Measurements from ENCODE around the gene ZHX3.

Gene ZHX3

DNA sequence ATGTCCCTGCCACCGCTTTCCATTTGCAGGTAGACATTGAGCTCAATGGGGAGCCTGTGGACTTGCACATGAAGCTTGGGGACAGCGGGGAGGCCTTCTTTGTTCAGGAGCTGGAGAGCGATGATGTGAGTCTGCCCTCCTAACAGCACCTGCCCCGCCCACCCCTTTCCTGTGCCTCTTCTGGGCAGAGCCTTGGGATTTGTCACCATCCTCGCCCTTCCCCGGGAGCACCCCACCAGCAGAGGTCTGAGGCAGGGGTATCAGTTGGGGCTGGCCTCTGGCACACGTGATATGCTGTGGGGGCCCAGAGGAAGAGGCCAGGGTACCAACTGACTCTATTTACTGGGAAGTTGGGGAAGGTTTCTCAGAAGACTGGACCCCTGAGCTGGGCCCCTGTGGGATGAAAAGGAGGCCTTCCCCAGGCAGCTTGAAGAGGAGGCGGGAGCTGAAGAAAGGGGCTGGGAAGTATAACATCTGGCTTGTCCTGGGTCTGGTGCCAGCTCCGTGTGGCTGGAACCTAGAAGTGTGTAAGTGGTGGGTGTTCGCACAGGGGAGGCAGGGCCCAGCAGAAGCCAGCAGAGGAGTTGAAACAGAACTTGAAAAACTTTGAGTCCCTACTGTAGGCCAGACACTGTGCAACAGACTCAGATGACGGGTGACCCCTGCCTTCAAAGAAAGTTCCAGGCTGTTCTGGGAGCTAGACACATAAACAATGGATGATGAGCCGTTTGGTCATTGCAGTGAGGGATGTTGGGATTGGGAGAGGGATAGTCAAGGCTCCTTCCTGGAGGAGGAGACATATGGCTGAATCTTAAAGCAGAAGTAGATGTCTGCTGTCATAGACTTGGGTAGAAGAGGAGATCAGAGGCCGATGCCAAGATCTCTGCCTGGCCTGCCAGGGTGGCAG is 30.2 kb upstream of the ZHX3 start:
- ATAC-seq (ENCODE audit: low read depth) (no peak), DNase-seq (ENCODE audit: low spot score in 2 of 2) (no peak)
- Mint-ChIP-seq H3K36me3 (no peaks in the 10 kb centered on the region), H3K9me3 (no peaks in the 10 kb centered on the region), H3K27me3 (peaks cover 4% of the 10 kb centered on the region), H3K27ac (no peak overlapping the region), H3K4me3 (no peak overlapping the region), H3K4me1 (no peaks in the 10 kb centered on the region)

- no peak for DNase-seq (ENCODE audit: low spot score in 2 of 2)
- no peaks in the 10 kb centered on the region for H3K4me1 Mint-ChIP-seq
- no peaks in the 10 kb centered on the region for H3K9me3 Mint-ChIP-seq
- no peak overlapping the region for H3K27ac Mint-ChIP-seq
- no peak overlapping the region for H3K4me3 Mint-ChIP-seq
- no peak for ATAC-seq (ENCODE audit: low read depth)
- H3K36me3 Mint-ChIP-seq = no peaks in the 10 kb centered on the region
- H3K27me3 Mint-ChIP-seq = peaks cover 4% of the 10 kb centered on the region
Observed at GRCh38 chr20:41345729-41346067, 28.2 kb upstream of the ZHX3 start.

GRCh38 chr20:41344938-41345728 is 27.6 kb upstream of the ZHX3 start:
- no peak overlapping the region for H3K27ac Mint-ChIP-seq
- H3K4me3 Mint-ChIP-seq = no peak overlapping the region
- no peaks in the 10 kb centered on the region for H3K9me3 Mint-ChIP-seq
- peaks cover 3% of the 10 kb centered on the region for H3K4me1 Mint-ChIP-seq
- H3K27me3 Mint-ChIP-seq = no peaks in the 10 kb centered on the region
- H3K36me3 Mint-ChIP-seq = no peaks in the 10 kb centered on the region
- ATAC-seq (ENCODE audit: low read depth) = no peak
- DNase-seq (ENCODE audit: low spot score in 2 of 2) = no peak

DNA sequence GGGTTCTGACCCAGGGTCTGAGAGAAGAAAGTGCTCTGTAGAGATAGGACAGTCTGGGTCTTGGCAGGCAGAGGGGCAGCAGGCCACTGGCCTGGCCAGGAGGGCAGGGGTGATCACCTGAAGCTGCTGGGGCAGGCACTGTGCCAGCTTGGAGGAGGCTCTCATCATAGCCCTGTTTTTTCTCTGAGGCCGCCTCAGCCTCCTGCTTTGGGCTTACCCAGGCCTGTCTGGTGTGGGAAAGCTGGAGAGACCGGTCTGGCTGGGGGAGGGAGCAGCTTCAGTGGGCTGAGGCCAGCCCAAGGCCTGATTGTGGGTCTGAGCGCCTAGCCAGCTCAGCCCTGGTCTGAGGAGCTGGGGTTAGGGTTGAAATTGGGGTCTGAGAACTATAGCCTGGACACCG is 26.9 kb upstream of the ZHX3 start:
- DNase-seq (ENCODE audit: low spot score in 2 of 2) (no peak), ATAC-seq (ENCODE audit: low read depth) (no peak)
- Mint-ChIP-seq H3K9me3 (no peaks in the 10 kb centered on the region), H3K36me3 (no peaks in the 10 kb centered on the region), H3K27me3 (peaks cover 3% of the 10 kb centered on the region), H3K27ac (no peak overlapping the region), H3K4me1 (peaks cover 6% of the 10 kb centered on the region), H3K4me3 (no peak overlapping the region)

DNA sequence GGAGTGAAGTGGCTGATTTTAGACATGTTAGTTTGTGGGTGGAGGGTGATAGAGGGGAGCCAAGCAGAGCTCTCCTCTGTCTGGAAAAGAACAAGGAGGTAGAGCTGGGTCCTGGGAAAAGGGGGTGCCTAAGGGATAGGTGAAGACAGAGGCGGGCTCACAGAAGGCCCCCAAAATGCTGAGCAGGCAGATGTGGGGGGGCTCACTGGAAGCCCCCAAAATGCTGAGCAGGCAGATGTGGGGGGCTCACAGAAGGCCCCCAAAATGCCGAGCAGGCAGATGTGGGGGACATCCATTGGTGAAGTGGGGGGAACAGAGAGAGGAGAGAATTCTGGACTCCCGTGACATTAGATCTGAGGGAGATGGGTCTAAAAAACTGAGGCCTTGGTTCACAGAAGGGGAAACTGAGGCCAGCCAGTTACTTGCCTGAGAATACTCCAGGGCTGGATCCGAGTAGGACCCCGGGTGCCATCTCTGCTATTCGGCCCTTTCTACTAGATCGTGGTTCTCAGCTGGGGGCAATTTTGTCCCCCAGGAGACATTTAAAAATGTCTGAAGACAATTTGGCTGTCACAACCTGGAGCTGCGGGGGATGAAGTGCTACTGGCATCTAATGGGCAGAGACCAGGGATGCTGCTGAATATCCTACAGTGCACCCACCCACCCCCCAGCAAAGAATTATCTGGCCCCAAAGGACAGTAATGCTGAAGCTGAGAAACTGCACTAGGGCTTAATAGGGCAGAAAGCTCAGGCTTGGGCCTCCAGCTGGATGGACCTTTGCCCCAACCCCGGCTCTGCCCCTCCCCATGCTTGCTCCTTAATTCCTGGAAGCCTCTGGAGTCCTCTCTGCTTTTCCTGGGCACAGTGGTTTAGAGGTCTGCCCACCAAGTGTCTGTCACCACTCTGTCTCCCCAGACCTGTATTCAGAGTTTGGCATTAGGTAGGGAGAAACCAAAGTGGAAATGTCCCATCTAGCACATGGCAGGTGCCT is 25.2 kb upstream of the ZHX3 start:
- DNase-seq (ENCODE audit: low spot score in 2 of 2) = no peak
- ATAC-seq (ENCODE audit: low read depth) = no peak
- H3K4me3 Mint-ChIP-seq = no peak overlapping the region
- H3K36me3 Mint-ChIP-seq = no peaks in the 10 kb centered on the region
- peaks cover 4% of the 10 kb centered on the region for H3K27me3 Mint-ChIP-seq
- peaks cover 7% of the 10 kb centered on the region for H3K4me1 Mint-ChIP-seq
- H3K9me3 Mint-ChIP-seq = no peaks in the 10 kb centered on the region
- H3K27ac Mint-ChIP-seq = no peak overlapping the region

DNA sequence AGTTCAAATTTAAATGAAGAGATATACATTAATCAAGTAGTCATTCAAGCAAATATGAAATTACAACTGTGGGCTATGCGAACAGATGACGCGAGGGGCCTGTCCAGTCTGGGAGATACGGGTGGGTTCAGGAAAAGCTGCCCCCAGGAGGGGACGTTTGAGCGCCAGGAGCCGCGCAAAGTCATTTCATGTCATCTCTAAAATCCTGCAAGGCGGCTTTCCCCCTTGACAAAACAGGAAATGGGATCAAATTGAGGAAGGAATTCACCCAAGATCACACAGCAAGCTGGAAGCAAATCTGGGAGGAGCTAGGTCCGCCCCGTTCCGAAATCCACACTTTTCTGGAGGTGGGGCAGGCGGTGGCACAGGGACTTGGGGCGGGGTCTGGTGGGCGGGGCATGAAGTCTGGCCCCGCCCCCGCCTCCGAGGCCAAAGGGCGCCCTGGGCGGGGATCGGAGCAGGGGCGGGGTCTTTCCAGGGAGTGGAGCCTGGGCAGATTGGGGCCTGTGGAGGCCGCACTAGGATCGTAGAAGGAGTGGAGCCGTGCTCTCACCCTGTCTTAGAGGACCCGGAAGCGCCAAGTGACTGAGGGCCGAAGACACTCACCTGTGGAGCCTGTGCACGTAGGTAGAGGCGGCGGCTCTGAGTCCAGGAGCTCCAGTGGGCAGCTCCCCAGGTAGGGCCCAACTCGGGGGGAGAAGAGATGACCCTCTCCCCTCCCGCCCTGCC is 23.0 kb upstream of the ZHX3 start, which contains the start of gene LPIN3:
LPIN3 (plus strand) TSS at position 495 of the 729 bp plus-strand sequence. CDS start 4,983 bp downstream, outside the sequence.
- ATAC-seq (ENCODE audit: low read depth) = peak; percentile 65
- H3K4me1 Mint-ChIP-seq = peaks cover 7% of the 10 kb centered on the region
- H3K36me3 Mint-ChIP-seq = no peaks in the 10 kb centered on the region
- H3K27me3 Mint-ChIP-seq = peaks cover 6% of the 10 kb centered on the region
- DNase-seq (ENCODE audit: low spot score in 2 of 2) = peak; percentile 18 to 20
- no peaks in the 10 kb centered on the region for H3K9me3 Mint-ChIP-seq
- H3K27ac Mint-ChIP-seq = no peak within 1 kb of the TSS
- peak within 1 kb of the TSS; percentile 68 for H3K4me3 Mint-ChIP-seq

DNA sequence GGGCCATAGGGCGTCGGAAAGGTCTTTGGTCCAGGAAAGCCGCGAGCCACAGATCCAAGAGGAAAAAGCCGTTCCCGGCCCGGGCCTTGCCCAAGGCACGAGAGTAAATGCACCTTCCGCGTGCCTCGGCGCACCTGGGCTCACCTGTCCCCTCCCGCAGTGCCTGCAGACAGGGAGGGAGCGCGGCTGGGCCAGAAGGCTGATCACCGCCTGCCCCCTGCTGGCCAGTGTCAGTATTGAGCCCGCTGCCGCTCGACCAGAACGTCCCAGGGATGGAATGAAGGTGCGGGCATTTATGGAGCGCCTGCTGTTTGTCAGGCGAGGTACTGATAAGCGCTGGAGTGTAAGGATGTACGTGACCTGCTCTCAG is 22.4 kb upstream of the ZHX3 start:
- peak; percentile 85 to 95 for DNase-seq (ENCODE audit: low spot score in 2 of 2)
- ATAC-seq (ENCODE audit: low read depth) = peak; percentile 92
- Mint-ChIP-seq H3K4me1 (peaks cover 7% of the 10 kb centered on the region), H3K27ac (no peak overlapping the region), H3K36me3 (no peaks in the 10 kb centered on the region), H3K27me3 (peaks cover 10% of the 10 kb centered on the region), H3K9me3 (no peaks in the 10 kb centered on the region), H3K4me3 (peak overlapping the region; percentile 68)

DNA sequence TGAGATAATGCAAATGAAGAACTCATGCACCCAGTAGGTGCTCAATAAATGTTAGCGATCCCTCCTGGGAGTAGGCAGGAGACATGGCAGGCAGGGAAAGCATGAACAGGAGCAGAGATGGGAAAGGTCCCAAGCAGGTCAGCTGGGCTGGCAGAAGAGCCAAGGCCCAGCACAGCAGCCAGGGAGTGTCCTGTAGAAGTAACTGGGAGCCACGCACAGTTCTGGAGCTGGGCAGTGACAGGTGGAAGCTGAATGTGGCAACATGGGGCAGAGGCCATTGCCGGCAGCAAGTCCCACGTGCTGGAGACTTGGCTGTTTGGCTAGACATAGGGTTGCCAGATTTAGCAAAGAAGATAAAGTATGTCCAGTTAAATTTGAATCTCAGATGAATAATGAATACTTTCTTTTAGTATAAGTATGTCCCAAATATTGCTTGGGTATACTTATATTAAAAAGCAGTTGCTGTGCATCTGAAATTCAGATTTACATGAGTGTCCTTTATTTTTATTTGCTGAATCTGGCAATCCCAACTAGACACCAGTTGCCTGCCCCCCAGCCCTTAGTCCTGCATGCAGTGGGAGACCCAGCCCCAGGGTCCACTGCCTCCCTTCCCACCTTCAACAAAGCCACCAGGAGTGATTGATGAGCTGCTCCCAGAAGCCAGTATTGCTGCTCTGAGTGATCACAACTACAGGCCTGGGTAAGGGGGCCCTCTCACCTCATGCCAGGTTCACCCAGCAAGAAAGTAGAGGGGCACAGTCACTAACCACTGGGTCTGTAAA is 19.4 kb upstream of the ZHX3 start:
- no peaks in the 10 kb centered on the region for H3K9me3 Mint-ChIP-seq
- no peak for DNase-seq (ENCODE audit: low spot score in 2 of 2)
- H3K27me3 Mint-ChIP-seq = peaks cover 10% of the 10 kb centered on the region
- H3K4me1 Mint-ChIP-seq = peaks cover 7% of the 10 kb centered on the region
- ATAC-seq (ENCODE audit: low read depth) = no peak
- no peaks in the 10 kb centered on the region for H3K36me3 Mint-ChIP-seq
- H3K4me3 Mint-ChIP-seq = no peak overlapping the region
- no peak overlapping the region for H3K27ac Mint-ChIP-seq

DNA sequence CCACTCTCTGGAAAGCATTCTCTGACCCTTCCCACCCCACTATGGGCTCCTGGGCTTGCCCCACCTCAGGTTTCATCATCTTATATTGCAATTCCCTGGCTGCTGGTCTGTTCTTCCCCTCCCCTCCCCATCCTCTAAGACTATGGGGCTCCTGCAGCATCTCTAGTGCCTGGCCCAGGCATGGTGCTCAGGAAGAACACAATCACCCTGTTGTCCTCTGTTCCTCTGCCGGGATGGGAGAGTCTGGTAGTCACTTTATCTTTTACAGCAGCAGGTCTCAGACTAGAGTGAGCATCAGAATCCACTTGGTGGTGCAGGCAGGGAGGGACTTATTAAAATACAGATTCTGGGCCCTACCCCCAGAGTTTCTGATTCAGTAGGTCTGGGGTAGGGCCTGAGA is 18.1 kb upstream of the ZHX3 start:
- no peaks in the 10 kb centered on the region for H3K36me3 Mint-ChIP-seq
- H3K27ac Mint-ChIP-seq = no peak overlapping the region
- no peaks in the 10 kb centered on the region for H3K9me3 Mint-ChIP-seq
- ATAC-seq (ENCODE audit: low read depth) = no peak
- H3K27me3 Mint-ChIP-seq = peaks cover 10% of the 10 kb centered on the region
- H3K4me3 Mint-ChIP-seq = no peak overlapping the region
- peaks cover 7% of the 10 kb centered on the region for H3K4me1 Mint-ChIP-seq
- no peak for DNase-seq (ENCODE audit: low spot score in 2 of 2)

DNA sequence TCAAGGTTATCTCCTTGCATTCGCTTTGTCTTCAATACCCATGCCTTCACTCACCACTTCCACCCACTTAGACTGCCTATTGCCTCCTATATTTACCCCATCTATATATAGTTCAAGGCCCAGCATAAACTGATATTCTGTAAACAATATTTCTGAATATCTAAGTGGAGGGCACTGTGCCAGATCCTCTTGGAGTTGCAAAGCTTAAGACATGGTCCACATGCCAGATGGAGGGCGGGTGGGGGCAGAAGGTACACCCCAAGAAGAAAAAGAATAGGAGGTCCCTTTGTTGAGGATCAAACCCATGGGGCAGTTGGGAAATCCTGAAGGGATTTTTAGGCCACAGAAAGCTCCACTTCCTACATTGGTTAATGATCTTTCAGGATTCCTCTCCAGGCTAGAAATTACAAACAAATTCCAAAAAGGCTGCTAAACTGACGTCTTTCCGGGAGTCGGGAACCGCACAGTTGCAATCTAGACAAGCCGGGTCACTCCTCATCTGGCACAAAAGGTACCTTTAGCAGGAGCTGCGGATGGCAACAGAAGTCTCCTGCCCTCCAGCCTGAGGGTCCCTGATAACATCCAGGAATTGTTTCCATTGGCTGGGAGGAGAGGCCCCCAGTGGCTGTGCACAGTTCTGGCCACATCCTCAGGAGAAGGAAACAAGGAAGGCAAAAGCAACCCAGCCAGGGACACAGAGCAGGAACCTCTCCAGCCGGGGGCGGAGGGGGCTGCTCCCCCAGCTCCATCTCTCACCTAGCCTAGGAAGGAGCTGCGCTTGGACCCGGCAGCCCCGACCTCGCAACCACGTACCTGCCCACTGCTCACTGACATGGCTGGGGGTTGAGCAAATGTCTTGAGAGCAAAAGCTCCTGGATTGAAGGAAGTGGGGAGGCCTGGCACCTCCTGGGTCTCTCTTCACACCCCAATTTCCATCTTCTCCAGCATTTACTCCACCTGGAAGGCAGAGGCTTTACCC is 17.2 kb upstream of the ZHX3 start:
- H3K9me3 Mint-ChIP-seq = no peaks in the 10 kb centered on the region
- H3K27me3 Mint-ChIP-seq = peaks cover 9% of the 10 kb centered on the region
- H3K4me3 Mint-ChIP-seq = no peak overlapping the region
- ATAC-seq (ENCODE audit: low read depth) (no peak), DNase-seq (ENCODE audit: low spot score in 2 of 2) (no peak)
- no peak overlapping the region for H3K27ac Mint-ChIP-seq
- no peaks in the 10 kb centered on the region for H3K36me3 Mint-ChIP-seq
- H3K4me1 Mint-ChIP-seq = peaks cover 5% of the 10 kb centered on the region

DNA sequence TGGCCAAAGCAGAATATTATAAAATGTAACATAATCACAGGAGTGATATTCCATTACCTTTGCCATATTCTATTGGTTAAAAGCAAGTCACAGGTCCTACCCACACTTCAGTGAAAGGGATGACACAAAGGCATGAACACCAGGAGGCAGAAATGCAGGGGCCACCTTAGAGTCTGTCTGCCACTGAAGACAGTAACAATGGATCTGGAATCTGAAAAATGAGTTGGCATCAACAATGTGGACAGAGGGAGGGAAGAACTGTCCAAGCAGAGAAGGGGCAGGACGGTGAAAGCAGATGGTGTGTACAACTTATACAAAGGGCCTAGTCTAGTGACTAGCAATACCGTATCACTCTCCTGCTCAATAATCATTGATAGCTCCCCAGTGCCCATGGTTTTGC is 16.5 kb upstream of the ZHX3 start:
- DNase-seq (ENCODE audit: low spot score in 2 of 2) = no peak
- H3K4me3 Mint-ChIP-seq = no peak overlapping the region
- no peak overlapping the region for H3K27ac Mint-ChIP-seq
- H3K27me3 Mint-ChIP-seq = peaks cover 6% of the 10 kb centered on the region
- ATAC-seq (ENCODE audit: low read depth) = no peak
- no peaks in the 10 kb centered on the region for H3K36me3 Mint-ChIP-seq
- H3K9me3 Mint-ChIP-seq = no peaks in the 10 kb centered on the region
- H3K4me1 Mint-ChIP-seq = peaks cover 3% of the 10 kb centered on the region

DNA sequence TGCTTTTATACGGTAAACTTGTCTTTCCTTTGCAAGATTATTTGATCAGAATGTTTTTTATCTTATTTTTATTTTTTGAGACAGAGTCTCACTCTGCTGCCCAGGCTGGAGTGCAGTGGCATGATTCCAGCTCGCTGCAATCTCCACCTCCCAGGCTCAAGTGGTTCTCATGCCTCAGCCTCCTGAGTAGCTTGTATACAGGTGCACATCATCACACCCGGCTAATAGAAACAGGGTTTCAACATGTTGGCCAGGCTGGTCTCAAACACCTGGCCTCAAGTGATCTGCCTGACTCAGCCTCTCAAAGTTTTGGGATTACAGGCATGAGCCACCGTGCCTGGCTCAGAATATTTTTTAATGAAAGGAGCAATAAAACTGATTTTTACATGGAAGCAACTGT is 14.2 kb upstream of the ZHX3 start:
- ATAC-seq (ENCODE audit: low read depth) = no peak
- Mint-ChIP-seq H3K4me1 (peaks cover 3% of the 10 kb centered on the region), H3K9me3 (no peaks in the 10 kb centered on the region), H3K36me3 (no peaks in the 10 kb centered on the region), H3K27me3 (peaks cover 6% of the 10 kb centered on the region), H3K4me3 (no peak overlapping the region), H3K27ac (no peak overlapping the region)
- DNase-seq (ENCODE audit: low spot score in 2 of 2) = no peak

All from memory B cell (primary cell).